ENCODE results near the gene SURF1. TPM values are rescaled to one million over a fixed set of nuclear protein-coding genes. Genes with fewer than 3 reads are reported as not detected.
"Not testable (repeated sequence)": the region's sequence is repeated elsewhere in the genome, so short reads cannot be mapped to it uniquely, and the experiment has no call there.

SURF1 gene, protein sequence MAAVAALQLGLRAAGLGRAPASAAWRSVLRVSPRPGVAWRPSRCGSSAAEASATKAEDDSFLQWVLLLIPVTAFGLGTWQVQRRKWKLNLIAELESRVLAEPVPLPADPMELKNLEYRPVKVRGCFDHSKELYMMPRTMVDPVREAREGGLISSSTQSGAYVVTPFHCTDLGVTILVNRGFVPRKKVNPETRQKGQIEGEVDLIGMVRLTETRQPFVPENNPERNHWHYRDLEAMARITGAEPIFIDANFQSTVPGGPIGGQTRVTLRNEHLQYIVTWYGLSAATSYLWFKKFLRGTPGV
- total RNA-seq (2014; rRNA removed; shearing (Covaris generic)) = 26.1 and 29.3 TPM in 2 replicates

DNA sequence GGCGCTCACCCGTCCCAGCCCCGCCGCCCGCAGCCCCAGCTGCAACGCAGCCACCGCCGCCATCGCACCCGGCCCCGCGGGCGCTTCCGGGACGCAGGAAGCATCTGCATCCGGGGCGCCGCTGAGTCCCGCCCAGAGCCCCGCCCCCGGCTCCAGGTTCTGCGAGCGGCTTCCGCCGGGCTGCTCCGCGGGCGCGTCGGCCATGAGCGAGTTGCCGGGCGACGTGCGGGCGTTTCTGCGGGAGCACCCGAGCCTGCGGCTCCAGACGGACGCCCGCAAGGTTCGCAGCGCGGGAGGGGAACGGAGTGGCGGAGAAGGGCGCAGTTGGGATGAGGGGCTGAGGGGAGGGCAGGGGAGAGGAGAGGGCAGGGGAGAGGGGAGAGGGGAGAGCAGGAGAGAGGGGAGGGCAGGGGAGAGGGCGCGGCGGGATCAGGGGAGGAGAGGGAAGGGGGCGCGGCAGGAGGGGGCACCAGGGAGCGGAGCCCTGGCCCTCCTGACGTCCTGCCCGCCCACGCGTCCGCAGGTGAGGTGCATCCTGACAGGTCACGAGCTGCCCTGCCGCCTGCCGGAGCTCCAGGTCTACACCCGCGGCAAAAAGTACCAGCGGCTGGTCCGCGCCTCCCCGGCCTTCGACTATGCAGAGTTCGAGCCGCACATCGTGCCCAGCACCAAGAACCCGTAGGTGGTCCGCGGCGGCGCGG lies at the start of gene SURF1, which contains the start of gene SURF2:
Gene SURF1 (minus strand): TSS at position 97 of the 701 bp plus-strand sequence. CDS start 34 bp downstream, at position 63.
Gene SURF2 (plus strand): TSS at position 160 of the 701 bp plus-strand sequence. CDS start 43 bp downstream, at position 203.
- DNase-seq (ENCODE audit: low read depth) = peak; percentile 84

DNA sequence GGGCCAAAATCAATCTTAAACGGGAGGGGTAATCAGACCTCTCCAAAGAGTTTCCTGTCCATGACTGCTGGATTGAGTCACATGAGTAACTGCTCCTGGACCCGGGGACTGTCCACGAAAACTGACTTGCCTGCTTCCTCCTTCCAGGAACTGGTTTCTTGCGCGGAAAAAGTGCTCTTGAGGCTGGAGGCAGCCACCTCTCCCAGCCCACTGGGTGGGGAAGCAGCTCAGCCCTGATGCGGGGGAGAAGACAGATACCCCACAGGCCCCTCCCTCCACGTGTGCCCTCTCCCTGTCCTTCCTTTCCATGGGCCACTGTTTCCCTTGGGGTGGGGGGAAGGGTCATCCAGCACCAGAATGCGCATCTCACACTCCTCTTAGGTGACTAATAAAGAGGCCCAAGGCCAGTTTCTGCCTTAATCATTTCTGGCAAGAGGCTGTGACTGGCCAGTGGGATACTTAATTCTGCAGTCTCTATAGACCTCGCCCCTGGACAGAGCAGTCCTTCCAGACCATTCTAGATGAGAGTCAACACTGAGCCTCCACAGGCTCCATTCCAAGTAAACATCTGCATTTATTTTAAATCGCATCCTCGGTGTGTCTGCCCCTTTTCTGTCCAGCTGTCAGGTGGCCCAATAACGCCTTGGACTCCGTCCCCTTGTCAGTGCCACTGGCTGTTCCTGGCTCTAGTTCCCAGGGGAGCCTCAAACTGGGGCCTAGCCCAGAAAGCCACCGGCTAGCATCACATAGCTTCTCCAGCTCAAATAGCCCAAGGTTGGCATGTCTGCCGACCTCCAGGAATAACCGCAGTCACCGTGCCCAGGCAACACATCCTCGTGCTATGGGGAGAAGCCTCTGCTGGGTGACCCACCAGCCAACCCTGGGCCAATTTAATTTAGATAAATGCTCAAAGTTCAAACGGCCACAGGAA lies 49.5 kb upstream of the SURF1 start:
- DNase-seq (ENCODE audit: low read depth) = peak; percentile 28

DNA sequence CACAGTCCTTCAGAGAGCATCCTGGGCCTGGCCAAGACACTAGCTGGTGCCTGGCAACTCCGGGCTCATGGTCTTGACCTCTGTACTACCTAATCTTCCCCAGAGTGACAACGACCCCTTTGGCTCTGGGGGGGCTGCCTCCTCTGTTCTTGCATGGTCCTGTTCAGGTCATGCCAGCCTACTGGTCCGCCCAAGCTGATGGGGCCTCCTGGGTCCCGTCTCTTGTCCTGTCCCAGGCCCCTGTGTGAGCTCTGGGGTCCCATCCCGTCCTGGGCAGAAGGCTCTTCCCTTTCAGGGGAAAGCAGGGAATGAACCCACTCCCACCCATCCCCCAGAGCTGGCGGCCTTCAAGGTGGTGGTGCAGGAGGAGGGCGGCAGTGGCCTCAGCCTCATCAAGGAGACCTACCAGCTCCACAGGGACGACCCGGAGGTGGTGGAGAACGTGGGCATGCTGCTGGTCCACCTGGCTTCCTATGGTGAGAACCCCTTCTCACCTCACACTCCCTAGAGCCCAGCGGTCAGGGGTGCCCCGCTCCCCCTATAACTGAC lies 48.2 kb upstream of the SURF1 start:
- no peak for DNase-seq (ENCODE audit: low read depth)

DNA sequence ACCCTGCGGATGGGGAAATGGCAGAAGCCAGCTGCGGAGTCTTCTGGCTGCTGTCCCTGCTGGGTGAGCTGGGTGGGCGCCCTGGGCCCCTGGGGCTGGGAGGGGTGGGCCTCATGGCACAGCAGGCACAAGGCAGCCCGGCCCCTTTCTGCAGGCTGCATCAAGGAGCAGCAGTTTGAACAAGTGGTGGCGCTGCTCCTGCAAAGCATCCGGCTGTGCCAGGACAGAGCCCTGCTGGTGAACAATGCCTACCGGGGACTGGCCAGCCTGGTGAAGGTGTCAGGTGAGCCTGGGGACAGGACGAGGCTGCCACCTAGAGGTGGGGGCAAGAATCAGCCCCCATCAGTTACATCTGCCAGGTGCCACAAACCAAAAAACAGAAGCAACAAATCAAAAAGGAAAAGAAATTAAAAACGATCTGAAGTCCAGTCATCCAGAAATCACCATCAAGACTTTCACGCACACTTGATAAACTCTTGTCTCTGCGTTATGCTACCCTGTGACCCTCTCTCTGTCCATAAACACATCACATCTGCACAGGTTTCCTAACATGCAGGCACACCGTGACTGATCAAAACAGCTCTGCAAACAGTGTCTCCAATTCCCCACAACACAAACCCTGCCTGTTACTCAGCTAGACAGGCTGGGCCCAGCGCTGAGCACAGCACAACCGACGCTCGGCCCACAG lies 47.6 kb upstream of the SURF1 start:
- peak; percentile 22 for DNase-seq (ENCODE audit: low read depth)

DNA sequence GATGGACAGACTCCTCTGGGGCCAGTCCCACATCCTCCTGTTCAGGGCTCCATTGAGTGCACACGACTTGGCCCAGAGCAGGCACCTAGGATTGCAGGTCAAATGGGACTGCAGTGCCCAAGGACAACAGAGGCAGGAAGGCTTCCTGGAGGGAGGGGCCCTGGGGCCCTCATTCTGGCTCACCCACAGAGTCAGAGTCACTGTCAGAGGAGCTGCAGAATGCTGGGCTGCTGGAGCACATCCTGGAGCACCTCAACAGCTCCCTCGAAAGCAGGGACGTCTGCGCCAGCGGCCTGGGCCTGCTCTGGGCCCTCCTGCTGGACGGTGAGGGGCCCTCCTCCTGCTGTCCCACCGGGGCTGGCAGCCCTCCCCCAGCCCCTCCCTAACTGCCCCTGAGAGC lies 46.4 kb upstream of the SURF1 start:
- no peak for DNase-seq (ENCODE audit: low read depth)

DNA sequence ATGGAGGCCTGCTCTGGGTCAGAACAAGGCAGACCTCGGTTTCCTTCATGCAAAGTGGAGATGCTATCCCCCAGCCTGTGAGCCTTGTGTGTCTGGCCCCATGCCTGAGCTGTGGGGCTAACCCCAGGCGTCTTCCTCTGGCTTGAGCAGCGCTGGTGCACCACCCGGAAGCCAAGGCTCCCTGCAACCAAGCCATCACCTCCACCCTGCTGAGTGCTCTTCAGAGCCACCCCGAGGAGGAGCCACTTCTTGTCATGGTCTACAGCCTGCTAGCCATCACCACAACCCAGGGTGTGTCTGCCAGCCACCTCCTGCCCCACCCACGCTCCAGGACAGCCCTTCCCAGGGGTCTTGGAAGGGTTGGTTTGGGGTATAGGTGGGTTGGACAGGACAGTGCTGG lies 45.3 kb upstream of the SURF1 start:
- DNase-seq (ENCODE audit: low read depth) = no peak

DNA sequence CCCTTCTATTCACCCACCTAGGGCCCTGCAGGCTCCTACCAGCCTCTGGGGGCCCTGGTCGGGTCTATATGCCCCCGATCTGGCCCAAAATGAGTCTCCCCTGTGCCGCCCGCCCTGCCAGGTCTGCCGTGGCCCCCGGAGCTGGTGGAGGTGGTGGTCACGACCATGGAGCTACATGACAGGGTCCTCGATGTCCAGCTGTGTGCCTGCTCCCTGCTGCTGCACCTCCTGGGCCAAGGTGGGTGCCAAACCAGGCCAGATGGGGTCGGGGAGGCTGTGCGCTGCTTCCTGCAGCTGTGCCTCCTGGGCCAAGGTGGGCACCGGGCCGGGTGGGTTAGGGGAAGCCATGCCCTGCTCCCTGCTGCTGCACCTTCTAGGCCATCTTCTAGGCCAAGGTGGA lies 44.0 kb upstream of the SURF1 start:
- no peak for DNase-seq (ENCODE audit: low read depth)

DNA sequence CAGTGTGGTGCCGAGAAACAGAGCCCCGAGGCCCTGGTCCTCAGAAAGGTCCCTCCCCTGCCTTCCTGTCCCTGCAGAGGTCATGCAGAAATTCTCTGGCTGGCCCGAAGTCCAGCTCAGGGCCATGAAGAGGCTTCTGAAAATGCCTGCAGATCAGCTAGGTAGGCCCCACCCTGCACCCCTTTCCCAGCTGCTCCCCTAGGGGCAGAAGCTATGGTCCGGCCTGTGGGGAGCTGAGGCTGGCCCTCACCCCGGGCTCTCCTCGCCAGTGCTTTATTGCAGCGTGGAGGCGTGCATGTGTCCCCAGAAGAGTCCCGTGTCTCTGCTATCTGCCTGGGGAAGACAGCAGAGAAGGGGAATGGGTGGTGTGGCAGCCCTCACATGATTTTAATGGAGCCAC lies 41.6 kb upstream of the SURF1 start:
- no peak for DNase-seq (ENCODE audit: low read depth)

DNA sequence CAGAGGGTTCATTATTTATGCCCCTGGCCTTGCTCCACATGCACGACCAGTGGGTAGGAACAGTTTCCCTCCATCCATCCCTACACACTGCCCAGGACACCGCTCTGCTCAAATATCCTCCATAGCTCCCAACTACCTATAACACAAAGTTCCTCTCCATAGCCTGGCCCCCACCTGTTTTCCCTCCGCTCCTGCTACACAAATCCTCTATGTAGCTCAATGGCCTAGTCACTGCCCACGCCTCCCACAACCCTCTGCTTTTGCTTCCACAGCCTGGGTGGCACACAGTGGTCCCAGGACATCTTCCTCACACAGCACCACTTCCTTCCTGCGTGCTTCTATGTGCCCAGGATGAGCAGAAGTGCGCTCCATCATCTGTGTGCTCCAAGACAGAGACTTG lies 41.1 kb upstream of the SURF1 start:
- no peak for DNase-seq (ENCODE audit: low read depth)

DNA sequence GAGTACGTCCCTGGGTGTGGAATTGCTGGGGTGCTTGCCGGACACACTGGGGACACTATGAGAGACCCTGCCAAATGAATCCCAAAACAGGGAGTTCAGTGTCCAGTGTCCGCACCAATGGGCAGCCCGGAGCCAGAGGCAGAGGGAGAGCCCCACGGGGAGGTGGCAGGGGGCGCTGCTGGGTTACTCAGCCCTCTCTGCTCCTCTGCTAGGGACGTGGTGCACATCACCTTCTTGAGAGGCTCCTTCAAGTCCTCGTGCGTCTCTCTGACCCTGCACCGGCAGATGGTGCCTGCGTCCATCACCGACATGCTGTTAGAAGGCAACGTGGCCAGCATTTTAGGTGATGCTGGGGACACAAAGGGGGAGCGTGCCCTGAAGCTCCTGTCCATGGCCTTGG lies 40.7 kb upstream of the SURF1 start:
- DNase-seq (ENCODE audit: low read depth) = peak; percentile 54

DNA sequence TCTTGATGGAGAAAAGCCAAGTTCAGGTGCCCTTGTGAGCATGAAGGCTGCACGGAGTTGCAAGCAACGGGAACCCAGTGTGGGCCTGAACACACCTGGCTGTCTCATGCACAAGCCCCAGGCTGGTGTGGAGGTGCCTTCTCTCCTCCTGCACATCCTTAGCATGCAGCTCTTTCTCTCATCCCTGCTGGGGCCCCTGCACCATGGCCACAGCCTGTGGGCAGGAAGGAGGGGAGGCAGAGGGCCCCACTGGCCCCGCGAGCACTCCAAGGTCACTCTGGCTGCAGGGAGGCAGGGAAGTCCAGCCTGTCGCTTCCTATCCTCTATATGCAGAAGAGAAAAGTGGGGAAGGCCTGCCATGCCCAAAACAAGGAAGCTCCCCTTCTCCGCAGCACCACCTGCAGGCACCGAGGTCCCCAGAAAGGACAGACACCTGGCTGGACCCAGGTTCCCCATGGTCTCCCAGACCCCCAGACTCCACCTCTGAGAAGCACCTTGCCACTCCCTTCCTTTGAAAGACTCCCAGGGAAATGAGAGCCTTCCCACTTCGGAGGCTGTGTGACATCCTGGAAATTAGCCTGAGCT lies 38.5 kb upstream of the SURF1 start:
- no peak for DNase-seq (ENCODE audit: low read depth)

DNA sequence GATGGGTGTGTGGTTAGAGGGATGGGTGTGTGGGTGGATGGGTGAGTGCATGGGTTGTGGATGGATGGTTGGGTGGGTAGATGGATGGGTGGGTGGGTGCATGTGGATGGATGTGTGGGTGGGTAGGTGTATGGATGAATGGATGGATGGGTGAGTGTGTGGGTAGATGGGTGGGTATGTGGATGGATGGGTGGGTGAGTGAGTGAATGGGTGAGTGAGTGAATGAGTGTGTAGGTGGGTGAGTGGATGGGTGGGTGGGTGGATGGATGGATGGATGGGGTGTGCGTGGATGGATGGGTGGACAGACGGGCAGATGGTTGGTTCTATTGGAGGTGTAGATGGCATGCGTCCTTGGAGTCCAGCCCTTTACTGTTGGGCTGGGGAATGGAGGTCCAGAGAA lies 37.1 kb upstream of the SURF1 start:
- DNase-seq (ENCODE audit: low read depth) = no peak

DNA sequence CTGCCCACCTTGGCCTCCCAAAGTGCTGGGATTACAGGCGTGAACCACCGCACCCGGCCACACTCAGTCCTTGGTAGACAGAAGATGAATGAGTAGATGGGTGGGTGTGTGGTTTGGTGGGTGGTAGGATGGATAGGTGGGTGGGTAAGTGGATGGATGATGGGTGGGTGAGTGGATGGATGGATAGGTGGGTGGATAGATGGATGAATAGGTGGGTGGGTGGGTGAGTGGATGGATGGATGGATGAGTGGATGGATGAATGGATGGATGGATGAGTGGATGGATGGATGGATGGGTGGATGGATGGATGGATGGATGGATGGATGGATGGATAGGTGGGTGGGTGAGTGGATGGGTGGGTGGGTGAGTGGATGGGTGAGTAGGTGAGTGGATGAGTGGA lies 36.0 kb upstream of the SURF1 start:
- DNase-seq (ENCODE audit: low read depth) = not testable (repeated sequence)

DNA sequence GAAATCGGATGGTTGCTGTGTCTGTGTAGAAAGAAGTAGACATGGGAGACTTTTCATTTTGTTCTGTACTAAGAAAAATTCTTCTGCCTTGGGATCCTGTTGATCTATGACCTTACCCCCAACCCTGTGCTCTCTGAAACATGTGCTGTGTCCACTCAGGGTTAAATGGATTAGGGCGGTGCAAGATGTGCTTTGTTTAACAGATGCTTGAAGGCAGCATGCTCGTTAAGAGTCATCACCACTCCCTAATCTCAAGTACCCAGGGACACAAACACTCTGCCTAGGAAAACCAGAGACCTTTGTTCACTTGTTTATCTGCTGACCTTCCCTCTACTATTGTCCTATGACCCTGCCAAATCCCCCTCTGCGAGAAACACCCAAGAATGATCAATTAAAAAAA lies 35.2 kb upstream of the SURF1 start:
- not testable (repeated sequence) for DNase-seq (ENCODE audit: low read depth)

DNA sequence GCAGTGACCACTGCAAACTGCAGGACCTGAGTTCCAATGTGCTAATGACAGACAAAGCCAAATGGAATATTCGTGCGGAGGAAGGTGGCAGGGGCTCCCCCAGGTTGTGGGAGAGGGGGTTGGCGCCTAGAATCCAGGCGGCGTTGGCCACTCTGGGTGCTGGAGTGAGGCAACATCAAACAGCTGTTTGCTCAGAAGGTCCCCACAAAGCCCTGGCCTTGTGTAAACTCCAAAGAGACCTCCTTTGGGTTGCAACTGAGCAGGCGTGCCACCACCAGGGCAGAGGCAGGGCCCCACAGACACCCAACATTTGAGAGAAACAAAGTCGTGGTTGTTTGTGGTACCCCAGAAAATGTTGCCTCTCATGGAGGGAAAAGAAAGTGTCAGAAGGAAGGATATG lies 34.4 kb upstream of the SURF1 start:
- DNase-seq (ENCODE audit: low read depth) = no peak

DNA sequence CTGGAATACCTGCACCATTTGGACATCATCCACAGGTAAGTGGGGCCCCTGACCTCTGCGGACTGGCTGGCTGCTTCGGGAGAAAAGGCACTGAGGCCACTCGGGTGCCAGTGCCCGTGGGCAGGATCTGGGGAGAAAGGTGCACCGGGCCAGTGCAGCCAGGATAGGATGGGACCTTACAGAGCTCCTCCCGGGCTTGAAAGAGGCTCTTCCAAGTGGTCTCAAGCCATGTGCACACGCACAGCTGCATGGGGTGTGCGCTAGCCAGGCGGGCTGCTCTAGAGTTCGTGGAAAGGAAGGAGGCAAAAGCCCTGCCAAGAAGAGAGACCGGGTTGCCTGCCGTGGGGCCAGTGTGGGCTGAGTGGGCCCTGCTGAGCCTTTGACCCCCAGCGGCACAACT lies 33.3 kb upstream of the SURF1 start:
- no peak for DNase-seq (ENCODE audit: low read depth)

DNA sequence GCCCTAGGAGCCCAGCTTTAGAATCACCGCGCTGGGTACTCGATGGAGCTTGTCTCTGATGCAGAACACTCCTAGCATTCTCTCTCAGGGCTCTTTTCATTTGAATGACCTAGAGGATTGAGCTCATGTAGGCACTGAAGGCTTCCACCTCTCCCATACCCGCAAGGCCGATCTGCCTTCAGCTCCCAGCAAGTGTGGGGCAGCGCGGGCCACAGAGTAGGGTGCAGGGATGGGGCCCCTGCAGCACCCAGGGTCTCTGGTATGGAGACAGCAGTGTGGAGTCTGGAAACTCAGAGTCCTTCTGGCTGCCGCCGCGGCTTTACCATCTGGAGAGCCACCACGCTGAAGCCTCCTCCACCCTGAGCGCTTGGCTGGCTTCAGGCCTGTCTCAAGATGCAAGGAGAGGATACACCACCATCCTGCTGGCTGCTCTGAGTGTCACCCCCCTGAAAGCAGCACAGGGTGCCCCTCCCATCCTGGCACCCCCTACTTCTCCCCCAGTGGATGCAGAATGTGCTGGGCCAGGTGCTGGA lies 32.8 kb upstream of the SURF1 start:
- DNase-seq (ENCODE audit: low read depth) = no peak

DNA sequence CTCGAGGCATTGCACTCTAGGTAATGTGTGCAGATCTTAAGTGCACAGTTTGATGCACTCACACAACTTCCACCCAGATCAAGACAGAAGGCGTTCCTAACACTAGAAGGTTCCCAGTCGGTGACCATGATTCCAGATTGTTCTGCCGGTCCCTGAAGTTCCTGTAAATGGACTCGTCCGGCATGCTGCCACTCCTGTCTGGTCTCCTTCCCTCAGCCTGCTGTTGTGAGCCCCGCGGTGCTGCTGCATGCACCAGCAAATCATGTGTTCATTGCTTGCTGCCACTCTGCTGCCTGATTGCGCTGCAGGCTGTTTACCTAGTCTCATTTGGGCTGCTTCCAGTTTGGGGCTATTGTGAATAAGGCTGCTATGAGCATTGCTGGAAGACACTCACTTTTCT lies 31.4 kb upstream of the SURF1 start:
- DNase-seq (ENCODE audit: low read depth) = peak; percentile 14

DNA sequence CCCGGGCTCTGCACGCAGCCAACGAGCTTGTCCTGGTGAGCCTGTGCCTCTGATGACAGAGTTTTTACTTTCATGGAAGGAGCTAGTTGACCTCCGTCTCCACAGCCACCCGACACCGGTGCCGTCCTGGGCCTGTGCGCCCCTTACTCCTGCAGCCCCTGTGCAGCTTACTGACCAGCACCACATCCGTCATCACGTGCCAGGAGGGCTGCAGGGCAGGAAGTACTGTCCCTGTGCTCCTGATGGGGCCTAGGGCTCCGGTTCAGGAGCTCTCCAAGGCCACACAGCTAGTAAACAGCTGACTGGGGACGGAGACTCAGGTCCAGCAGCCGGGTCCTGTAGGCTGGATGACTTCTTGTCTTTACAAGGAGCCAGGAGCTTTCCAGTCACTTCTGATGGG lies 30.1 kb upstream of the SURF1 start:
- no peak for DNase-seq (ENCODE audit: low read depth)

DNA sequence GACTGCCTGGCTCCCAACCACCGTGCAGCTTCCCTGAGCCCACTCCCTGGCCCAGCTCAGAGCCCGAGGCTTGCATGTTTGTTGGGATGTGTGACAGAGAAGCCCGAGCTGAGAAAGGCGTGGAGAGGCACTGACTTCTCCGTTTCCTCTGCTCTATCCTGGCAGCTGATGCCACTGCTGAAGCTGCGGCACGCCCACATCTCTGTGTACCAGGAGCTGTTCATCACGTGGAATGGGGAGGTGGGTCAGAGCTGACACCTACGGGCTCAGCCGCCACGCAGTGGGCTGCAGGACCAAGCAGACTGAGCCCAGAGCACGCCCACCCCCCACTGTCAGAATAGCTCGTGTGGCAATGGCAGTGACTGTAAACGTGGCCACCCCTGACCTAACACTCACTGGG lies 29.2 kb upstream of the SURF1 start:
- no peak for DNase-seq (ENCODE audit: low read depth)
